Astrocyte of the cerebellum (primary cell): ENCODE results near the gene THADA.

ENCODE experiments used
- DNase-seq: peaks from one replicate; pipeline ENCODE4 v3.0.0-alpha.2; 2011; ENCODE audit warnings: low read depth
- H3K4me3 ChIP-seq: 2 replicates; pipeline ENCODE4 v1.5.1; 2011; ENCODE audit warnings: mild to moderate bottlenecking, low read depth, low read length, moderate library complexity
- CTCF ChIP-seq: IDR thresholded peaks from 2 replicates; pipeline ENCODE4 v1.5.1; 2012; ENCODE audit warnings: low read length, low read depth, moderate library complexity, mild to moderate bottlenecking; ENCODE audit errors: missing control alignments
- in situ Hi-C: cut with HindIII; loops from 2 replicates; pipeline ENCODE4 v1.10.0; 2017; ENCODE audit warnings: low sequenced_read_pairs

Gene THADA

GRCh38 chr2:43333656-43334144 lies 262.1 kb downstream of the THADA start:
- in situ Hi-C loops, result loop anchor here (5.0 kb wide), 1 partner anchor 496 kb away; no protein-coding TSS in a partner anchor
- no peak for DNase-seq
- TF ChIP-seq CTCF, result no peak
- no peak overlapping the region for H3K4me3 ChIP-seq

GRCh38 chr2:43333101-43333655 lies 262.7 kb downstream of the THADA start:
- in situ Hi-C loops, result loop anchor here (5.0 kb wide), 1 partner anchor 496 kb away; no protein-coding TSS in a partner anchor
- no peak overlapping the region for H3K4me3 ChIP-seq
- no peak for DNase-seq
- no peak for TF ChIP-seq CTCF

GRCh38 chr2:43332653-43333052 lies 263.2 kb downstream of the THADA start:
- in situ Hi-C loops, result loop anchor here (5.0 kb wide), 1 partner anchor 495 kb away; no protein-coding TSS in a partner anchor
- no peak for DNase-seq
- no peak overlapping the region for H3K4me3 ChIP-seq
- no peak for TF ChIP-seq CTCF

GRCh38 chr2:43331422-43331821 lies 264.4 kb downstream of the THADA start:
- in situ Hi-C loops, result loop anchor here (5.0 kb wide), 1 partner anchor 494 kb away; no protein-coding TSS in a partner anchor
- TF ChIP-seq CTCF, result no peak
- DNase-seq, result no peak
- H3K4me3 ChIP-seq, result no peak overlapping the region

- no peak for TF ChIP-seq CTCF
- in situ Hi-C loops, result loop anchor here (5.0 kb wide), 1 partner anchor 492 kb away; no protein-coding TSS in a partner anchor
- no peak for DNase-seq
- no peak overlapping the region for H3K4me3 ChIP-seq
Observed at GRCh38 chr2:43329637-43330036, 266.2 kb downstream of the THADA start.

GRCh38 chr2:43328832-43329231 lies 267.0 kb downstream of the THADA start:
- H3K4me3 ChIP-seq, result no peak overlapping the region
- in situ Hi-C loops, result no loop called here
- no peak for DNase-seq
- no peak for TF ChIP-seq CTCF
